Endothelial cell of umbilical vein (primary cell): ENCODE results near the gene PNKD. TPM values are rescaled to one million over a fixed set of nuclear protein-coding genes. Genes with fewer than 3 reads are reported as not detected.

ENCODE experiments used
- BruUV-seq: library from RNA; stranded (reverse); fragments of 400-500 nt; replicated peaks from 2 replicates; lab custom pipeline; 2021; lab: Mats Ljungman, UMichigan
- CTCF ChIA-PET: fragments of 300-600, 350-600 bp; sonication (Branson Sonifier 250); formaldehyde crosslinking; loops from one replicate; lab custom pipeline; 2021; ENCODE audit warnings: antibody characterized with exemption, inconsistent platforms; lab: Charles Lee
- POLR2A ChIA-PET: fragments of 300-600, 350-600 bp; sonication (Branson Sonifier 250); formaldehyde crosslinking; loops from one replicate; lab custom pipeline; 2021; ENCODE audit warnings: antibody characterized with exemption, inconsistent platforms; lab: Charles Lee
- DNase-seq: peaks from one replicate; pipeline ENCODE4 v3.0.0-alpha.2; 2011; ENCODE audit warnings: low read depth, low spot score
- FAIRE-seq: peaks from 2 replicates; lab custom pipeline; 2011; peaks lifted over from hg19 to GRCh38; lab: Jason Lieb, UNC
- H2AFZ ChIP-seq: 2 replicates; pipeline ENCODE4 v1.6.0; 2012; ENCODE audit warnings: low read depth, low read length, control low read depth, inconsistent platforms
- H3K27ac ChIP-seq: 2 replicates; pipeline ENCODE4 v1.5.1; 2011; ENCODE audit warnings: low read depth, mild to moderate bottlenecking, control low read depth, low read length, moderate library complexity; ENCODE audit not compliant: insufficient read depth
- H3K27me3 ChIP-seq, 2 experiments: 2 replicates each; pipeline versions ENCODE4 v1.6.0 to v1.6.1; 2011; ENCODE audit warnings: low read length in 2 of 2, mixed read lengths in 1 of 2; ENCODE audit not compliant: control insufficient read depth in 2 of 2, insufficient read depth in 2 of 2
- H3K36me3 ChIP-seq, 2 experiments: 2 replicates in 1 of 2; 3 replicates in 1 of 2; pipeline ENCODE4 v1.5.1; 2011; ENCODE audit warnings: low read length in 2 of 2, mild to moderate bottlenecking in 1 of 2, moderate library complexity in 1 of 2; ENCODE audit not compliant: control insufficient read depth in 2 of 2, insufficient read depth in 2 of 2; ENCODE audit errors: extremely low read depth in 1 of 2
- H3K4me1 ChIP-seq: 3 replicates; pipeline ENCODE4 v1.5.1; 2011; ENCODE audit warnings: mild to moderate bottlenecking, low read length; ENCODE audit not compliant: control insufficient read depth, insufficient read depth; ENCODE audit errors: extremely low read depth
- H3K4me2 ChIP-seq: 2 replicates; pipeline ENCODE4 v1.6.1; 2011; ENCODE audit warnings: low read length, control low read depth, mixed read lengths; ENCODE audit not compliant: insufficient read depth
- H3K4me3 ChIP-seq, 3 experiments: fragments of 200-600 bp in 1 of 3; sonication (generic), shearing (Covaris generic) in 1 of 3; replicated peaks in 1 of 3; 2 replicates each; pipeline ENCODE4 v1.5.1; 2011 to 2016; ENCODE audit warnings: control low read depth in 3 of 3, low read length in 3 of 3, mild to moderate bottlenecking in 2 of 3, inconsistent platforms in 1 of 3, low read depth in 1 of 3, moderate library complexity in 1 of 3; ENCODE audit not compliant: insufficient read depth in 1 of 3
- H3K79me2 ChIP-seq: 2 replicates; pipeline ENCODE4 v1.6.0; 2012; ENCODE audit warnings: low read length, inconsistent platforms; ENCODE audit not compliant: control insufficient read depth, insufficient read depth
- H3K9ac ChIP-seq: replicated peaks from 2 replicates; pipeline ENCODE3; 2011; ENCODE audit warnings: low read length, control low read depth; ENCODE audit not compliant: insufficient read depth; ENCODE audit errors: extremely low read depth
- H3K9me1 ChIP-seq: replicated peaks from 3 replicates; pipeline ENCODE4 v1.6.0; 2011; ENCODE audit warnings: mild to moderate bottlenecking, low read length; ENCODE audit not compliant: control insufficient read depth, insufficient read depth; ENCODE audit errors: extremely low read depth
- H3K9me3 ChIP-seq: replicated peaks from 2 replicates; pipeline ENCODE4 v1.5.1; 2012; ENCODE audit warnings: low read length, inconsistent platforms; ENCODE audit not compliant: control insufficient read depth, insufficient read depth
- H4K20me1 ChIP-seq: replicated peaks from 2 replicates; pipeline ENCODE3; 2011; ENCODE audit warnings: mild to moderate bottlenecking, low read length; ENCODE audit not compliant: control insufficient read depth, insufficient read depth; ENCODE audit errors: extremely low read depth
- EZH2 ChIP-seq: IDR thresholded peaks from 2 replicates; pipeline ENCODE4 v1.6.1; 2012; ENCODE audit warnings: borderline replicate concordance, low read depth, mild to moderate bottlenecking, moderate library complexity, low read length, inconsistent platforms; ENCODE audit not compliant: severe bottlenecking
- FOS ChIP-seq: IDR thresholded peaks from 2 replicates; pipeline ENCODE4 v1.6.1; 2011; ENCODE audit warnings: mild to moderate bottlenecking, low read length, moderate library complexity, borderline replicate concordance; ENCODE audit not compliant: insufficient read depth
- GATA2 ChIP-seq: IDR thresholded peaks from 2 replicates; pipeline ENCODE4 v1.7.0; 2011; ENCODE audit warnings: low read depth, mild to moderate bottlenecking, moderate library complexity, mixed read lengths, low read length; ENCODE audit not compliant: insufficient read length, insufficient read depth
- JUN ChIP-seq: IDR thresholded peaks from 2 replicates; pipeline ENCODE4 v1.6.1; 2011; ENCODE audit warnings: borderline replicate concordance, low read depth; ENCODE audit not compliant: insufficient read length, insufficient read depth
- POLR2AphosphoS5 ChIP-seq: IDR thresholded peaks from 2 replicates; pipeline ENCODE4 v1.6.1; 2012; ENCODE audit warnings: low read depth, mild to moderate bottlenecking, control low read depth, low read length, moderate library complexity; ENCODE audit not compliant: insufficient read depth
- dilution Hi-C: fragments of 300-500 bp; cut with MboI; formaldehyde crosslinking; loops from one replicate; pipeline ENCODE4 v1.15.0; 2019; ENCODE audit warnings: low sequenced_read_pairs; ENCODE audit not compliant: extremely low pct_ligation_motif_present
- intact Hi-C: fragments of 100-400 bp; cut with micrococcal nuclease; formaldehyde crosslinking; loops from one replicate; pipeline ENCODE4 v1.10.0; 2022
- polyA plus RNA-seq, 4 experiments: library from polyadenylated mRNA; depleted of rRNA in 3 of 4; stranded (reverse) in 3 of 4; unstranded in 1 of 4; fragments of >200 nt; gene quantifications; 2 replicates each; pipeline versions ENCODE4 v1.2.1 to v1.2.3, GENCODE V29; 2011 to 2012; ENCODE audit warnings: missing spikeins in 1 of 4
- total RNA-seq: library from RNA; stranded (reverse); gene quantifications from 2 replicates; pipeline ENCODE4 v1.2.3, GENCODE V29; 2021
- TF ChIP-seq, protein P1 (sequence below): IDR thresholded peaks from 2 replicates; pipeline ENCODE4 v1.6.1; 2011; ENCODE audit not compliant: insufficient read depth, insufficient read length

Gene PNKD
- total and polyA plus RNA-seq, 2 donors (not counting 3 experiments of a cell fraction or from before 2014, with no cell fraction given), result 56.1 to 88.3 TPM

DNA sequence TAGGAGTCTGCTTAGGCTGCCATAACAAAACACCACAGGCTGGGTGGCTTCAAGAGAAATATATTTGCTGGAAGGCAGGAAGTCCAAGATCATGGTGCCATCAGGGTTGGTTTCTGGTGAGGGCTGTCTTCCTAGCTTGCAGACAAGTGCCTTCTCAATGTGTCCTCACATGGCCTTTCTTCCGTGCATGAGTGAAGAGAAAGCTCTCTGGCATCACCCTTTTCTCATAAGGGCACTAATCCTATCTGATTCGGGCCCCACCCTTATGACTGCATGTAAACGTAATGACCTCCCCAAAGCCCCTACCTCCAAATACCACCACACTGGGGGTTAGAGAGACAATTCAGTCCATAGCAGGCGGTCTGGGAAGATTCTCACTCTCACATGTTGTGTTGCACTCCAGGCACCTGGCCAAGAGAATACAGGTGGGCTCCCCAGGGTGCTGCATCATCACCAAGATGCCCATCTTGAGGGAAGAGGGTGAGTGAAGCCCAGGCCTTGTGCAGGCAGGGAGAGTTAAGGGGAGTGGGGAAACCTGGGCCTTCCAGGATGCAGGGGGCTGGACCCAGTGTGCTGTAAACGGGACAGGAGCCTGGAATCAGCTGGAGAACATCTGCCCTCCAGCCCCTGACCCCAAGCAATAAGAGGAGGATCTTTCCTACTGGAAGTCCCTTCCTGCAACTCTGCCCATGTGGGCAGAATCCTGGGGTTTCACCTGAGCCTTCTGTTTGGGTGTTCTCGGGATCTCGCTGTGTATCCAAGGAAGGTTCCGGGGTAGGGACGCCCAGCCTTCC, 96.5 kb downstream of the PNKD start:
- peak overlapping the region; percentile 81 for H2AFZ ChIP-seq
- intact Hi-C loops (loop anchor here (2.0 kb wide), 2 partner anchors 20 to 44 kb away; no protein-coding TSS in a partner anchor), dilution Hi-C loops (no loop called here)
- H3K79me2 ChIP-seq, result no peaks in the 10 kb centered on the region
- no peaks in the 10 kb centered on the region for H4K20me1 ChIP-seq
- no peaks in the 10 kb centered on the region for H3K27me3 ChIP-seq
- ChIA-PET CTCF (interaction anchor here (0.9 to 1.2 kb wide), 2 partner anchors 10 to 29 kb away, joined by 4 read pairs; partner anchors contain the start of gene CATIP), POLR2A (no interaction called here)
- no peak overlapping the region for H3K27ac ChIP-seq
- no peak overlapping the region for H3K4me3 ChIP-seq
- H3K4me2 ChIP-seq, result peak overlapping the region; percentile 66
- BruUV-seq, result TSS peak; percentile 34
- H3K9me1 ChIP-seq, result no peaks in the 10 kb centered on the region
- no peaks in the 10 kb centered on the region for H3K9me3 ChIP-seq
- no peak for TF ChIP-seq GATA2
- no peak for TF ChIP-seq FOS
- no peak for TF ChIP-seq POLR2AphosphoS5
- TF ChIP-seq, protein P1, sequence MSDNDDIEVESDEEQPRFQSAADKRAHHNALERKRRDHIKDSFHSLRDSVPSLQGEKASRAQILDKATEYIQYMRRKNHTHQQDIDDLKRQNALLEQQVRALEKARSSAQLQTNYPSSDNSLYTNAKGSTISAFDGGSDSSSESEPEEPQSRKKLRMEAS, result no peak
- no peak for TF ChIP-seq JUN
- no peak for TF ChIP-seq EZH2
- no peaks in the 10 kb centered on the region for H3K36me3 ChIP-seq
- H3K4me1 ChIP-seq, result no peaks in the 10 kb centered on the region
- no peak overlapping the region for H3K9ac ChIP-seq
- FAIRE-seq, result no peak
- no peak for DNase-seq
